Right ventricle myocardium superior (tissue), 1 donor: ENCODE data around the gene CFAP119. TPM values are rescaled to one million over a fixed set of nuclear protein-coding genes. Genes with fewer than 3 reads are reported as not detected.

Experiments
- ATAC-seq: fragments of 200-7000 bp; cut with Tn5 transposase; one replicate; pipeline ENCODE4 v1.9.1; 2020; ENCODE audit warnings: mild to moderate bottlenecking; ENCODE audit not compliant: poor library complexity
- DNase-seq: peaks from one replicate; pipeline ENCODE4 v3.0.0-alpha.2; 2020
- intact Hi-C: fragments of 100-400 bp; cut with DNase I; formaldehyde crosslinking; loops from one replicate; pipeline ENCODE4 v1.11.2; 2022
- total RNA-seq: library from RNA; stranded (reverse); fragmentation: NEBNext Ultra II Directional; extraction: Animal tissue kit (Norgen Biotek cat#: 25700); gene quantifications from one replicate; pipeline ENCODE4 v1.2.1, GENCODE V29; 2021
- donor health status: DM: no; HTN: yes; CAD: no; lungs with severe emphysema.

Gene CFAP119
- total RNA-seq, 1 donor from 2014 or later: 0.46 TPM

GRCh38 chr16:30783280-30784109 is 21.6 kb upstream of the CFAP119 start:
- ATAC-seq (no peak), DNase-seq (no peak)
- intact Hi-C loops: no loop called here

GRCh38 chr16:30782486-30783279 is 20.8 kb upstream of the CFAP119 start:
- ATAC-seq: no peak
- intact Hi-C loops: no loop called here
- DNase-seq: no peak

GRCh38 chr16:30780549-30780948 is 18.7 kb upstream of the CFAP119 start:
- intact Hi-C loops: no loop called here
- DNase-seq (no peak), ATAC-seq (no peak)

- no peak for ATAC-seq
- intact Hi-C loops: no loop called here
- no peak for DNase-seq
These were observed 18.2 kb upstream of the CFAP119 start for GRCh38 chr16:30780021-30780420.

- ATAC-seq (no peak), DNase-seq (no peak)
- intact Hi-C loops: no loop called here
These were observed 17.7 kb upstream of the CFAP119 start for GRCh38 chr16:30779596-30779995.

- ATAC-seq (no peak), DNase-seq (no peak)
- intact Hi-C loops: no loop called here
These were observed 16.8 kb upstream of the CFAP119 start for GRCh38 chr16:30778549-30779244.

- no peak for DNase-seq
- ATAC-seq: no peak
- intact Hi-C loops: no loop called here
These were observed 15.9 kb upstream of the CFAP119 start for GRCh38 chr16:30777591-30778297.

GRCh38 chr16:30775392-30776188 is 13.7 kb upstream of the CFAP119 start:
- DNase-seq: peak; percentile 91
- ATAC-seq: peak; percentile 86
- intact Hi-C loops: no loop called here

- DNase-seq: no peak
- no peak for ATAC-seq
- intact Hi-C loops: no loop called here
These were observed 13.2 kb upstream of the CFAP119 start for GRCh38 chr16:30775131-30775391.

GRCh38 chr16:30774367-30775130 is 12.7 kb upstream of the CFAP119 start:
- no peak for DNase-seq
- intact Hi-C loops: no loop called here

GRCh38 chr16:30773826-30774225 is 12.0 kb upstream of the CFAP119 start:
- ATAC-seq: no peak
- intact Hi-C loops: no loop called here
- no peak for DNase-seq

More at GRCh38 chr16:30774367-30775130, 12.7 kb upstream of the CFAP119 start:
- peak; percentile 26 for ATAC-seq

- ATAC-seq (no peak), DNase-seq (no peak)
- intact Hi-C loops: no loop called here
These were observed 9.9 kb upstream of the CFAP119 start for GRCh38 chr16:30771726-30772125.

GRCh38 chr16:30769379-30770089 is 7.7 kb upstream of the CFAP119 start:
- intact Hi-C loops: no loop called here
- DNase-seq (peak; percentile 30), ATAC-seq (no peak)

GRCh38 chr16:30768583-30769181 is 6.8 kb upstream of the CFAP119 start:
- intact Hi-C loops: no loop called here
- no peak for DNase-seq
- no peak for ATAC-seq

- intact Hi-C loops: no loop called here
- DNase-seq (peak; percentile 27), ATAC-seq (no peak)
These were observed 6.1 kb upstream of the CFAP119 start for GRCh38 chr16:30767767-30768465.

- DNase-seq (no peak), ATAC-seq (peak; percentile 51)
- intact Hi-C loops: no loop called here
These were observed 5.0 kb upstream of the CFAP119 start for GRCh38 chr16:30766933-30767284.
